ENCODE data around the gene IKBIP.
"Not testable (repeated sequence)": the region's sequence is repeated elsewhere in the genome, so short reads cannot be mapped to it uniquely, and the experiment has no call there.

The IKBIP gene

GRCh38 chr12:98653866-98654493 is 9.4 kb upstream of the IKBIP start:
- no peak for DNase-seq
- Mint-ChIP-seq H3K27ac (no peak overlapping the region), H3K4me1 (peaks cover 17% of the 10 kb centered on the region), H3K9me3 (no peaks in the 10 kb centered on the region), H3K4me3 (no peak overlapping the region), H3K27me3 (no peaks in the 10 kb centered on the region), H3K36me3 (peaks cover 34% of the 10 kb centered on the region)
- CTCF ChIA-PET: interaction anchor here (0.5 to 2.1 kb wide), 8 partner anchors 10 to 142 kb away, joined by 3 to 13 read pairs (median 4); partner anchors contain the start of genes IKBIP and SLC25A3

DNA sequence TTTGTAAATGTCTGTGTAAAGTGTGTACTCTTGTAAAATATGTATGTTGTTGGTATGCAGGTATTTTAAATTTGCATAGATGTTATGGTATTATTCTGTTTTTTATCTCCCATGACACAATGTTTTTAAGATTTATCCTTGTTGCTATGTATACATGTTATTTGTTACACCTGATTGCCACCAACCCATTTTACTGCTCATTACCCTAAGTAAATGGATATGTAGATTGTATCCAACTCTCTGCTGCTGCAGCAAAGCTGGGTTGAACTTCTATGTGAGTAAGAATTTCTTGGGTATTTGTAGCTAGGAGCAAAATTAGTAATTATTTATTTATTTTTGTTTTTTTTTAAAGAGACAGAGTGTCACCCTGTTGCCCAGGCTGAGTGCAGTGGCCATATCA is 6.7 kb upstream of the IKBIP start:
- Mint-ChIP-seq H3K27me3 (no peaks in the 10 kb centered on the region), H3K4me3 (no peak overlapping the region), H3K27ac (no peak overlapping the region), H3K4me1 (peaks cover 27% of the 10 kb centered on the region), H3K9me3 (no peaks in the 10 kb centered on the region), H3K36me3 (peaks cover 29% of the 10 kb centered on the region)
- no peak for DNase-seq
- CTCF ChIA-PET: interaction anchor here (1.0 to 2.6 kb wide), 2 partner anchors 84 to 130 kb away, joined by 3 to 10 read pairs; no protein-coding TSS in a partner anchor

DNA sequence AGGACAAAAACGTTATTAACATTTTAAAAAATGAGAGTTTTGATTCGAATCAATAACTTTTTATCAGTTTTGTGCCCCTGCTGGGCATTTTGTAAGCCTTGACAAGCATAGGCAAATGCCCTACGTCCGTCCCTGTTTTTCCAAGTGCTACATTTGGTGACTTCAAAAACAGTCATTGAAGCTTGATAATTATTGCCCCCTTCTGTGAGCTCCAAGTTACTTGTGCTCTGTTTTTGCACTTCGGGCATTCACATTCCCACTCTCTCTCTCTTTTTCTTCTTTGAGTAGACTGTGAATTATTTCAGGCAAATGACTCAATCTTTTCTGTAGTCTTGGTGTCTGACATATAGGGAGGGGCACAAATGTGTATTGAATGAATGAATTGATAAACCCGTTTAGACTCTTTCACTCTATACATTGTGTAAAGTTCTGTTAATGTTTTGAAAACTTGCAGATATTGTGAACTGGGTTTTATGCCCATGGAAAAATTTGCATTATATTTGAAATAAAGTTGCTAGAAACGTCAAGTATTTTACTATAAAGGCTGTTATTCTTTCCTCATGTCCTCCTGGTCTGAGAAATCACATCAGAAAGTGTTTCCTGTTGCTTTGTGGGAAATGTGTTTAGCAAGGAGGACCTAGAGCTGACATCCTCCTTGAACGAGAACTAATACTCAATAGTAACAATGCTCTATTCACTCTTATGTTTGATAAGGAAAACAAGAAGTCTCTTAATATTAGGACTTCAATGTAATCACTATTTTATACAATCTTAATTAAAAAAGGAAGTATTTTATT is 1.9 kb upstream of the IKBIP start:
- Mint-ChIP-seq H3K27me3 (no peaks in the 10 kb centered on the region), H3K4me1 (peaks cover 44% of the 10 kb centered on the region), H3K4me3 (peak overlapping the region; percentile 98), H3K36me3 (peaks cover 29% of the 10 kb centered on the region), H3K27ac (peak overlapping the region; percentile 24), H3K9me3 (no peaks in the 10 kb centered on the region)
- DNase-seq: no peak
- CTCF ChIA-PET: interaction anchor here (1.2 kb wide), 1 partner anchor 53 kb away, joined by 4 read pairs; the partner anchor contains the start of gene SLC25A3

GRCh38 chr12:98645572-98646067 is 1.0 kb upstream of the IKBIP start:
- Mint-ChIP-seq H3K4me1 (peaks cover 50% of the 10 kb centered on the region), H3K9me3 (no peaks in the 10 kb centered on the region), H3K27me3 (no peaks in the 10 kb centered on the region), H3K36me3 (peaks cover 25% of the 10 kb centered on the region), H3K4me3 (peak overlapping the region; percentile 98), H3K27ac (peak overlapping the region; percentile 89)
- no peak for DNase-seq
- CTCF ChIA-PET: interaction anchor here (1.2 kb wide), 1 partner anchor 52 kb away, joined by 4 read pairs; the partner anchor contains the start of gene SLC25A3

DNA sequence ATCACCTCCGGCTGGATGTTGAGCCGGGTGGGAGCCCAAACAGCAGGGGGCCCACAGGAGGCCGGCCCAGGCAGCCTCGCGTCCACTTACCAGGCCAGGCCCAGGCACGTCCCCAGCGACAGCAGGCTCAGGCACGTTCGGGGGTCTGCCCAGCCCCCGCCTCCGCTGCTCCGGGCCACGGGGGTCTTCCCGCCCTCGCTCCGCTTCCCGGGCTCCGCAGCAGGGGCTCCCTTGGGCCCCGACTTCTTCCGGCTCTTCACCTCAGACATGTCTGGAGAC is 216 bp downstream of the IKBIP start:
- Mint-ChIP-seq H3K9me3 (no peaks in the 10 kb centered on the region), H3K36me3 (peaks cover 17% of the 10 kb centered on the region), H3K27ac (peak overlapping the region; percentile 96), H3K4me1 (peaks cover 51% of the 10 kb centered on the region), H3K4me3 (peak overlapping the region; percentile 98), H3K27me3 (no peaks in the 10 kb centered on the region)
- CTCF ChIA-PET: interaction anchor here (0.6 to 2.2 kb wide), 4 partner anchors 9 to 78 kb away, joined by 3 to 7 read pairs (median 4); no protein-coding TSS in a partner anchor
- no peak for DNase-seq

- DNase-seq, H3K9me3 Mint-ChIP-seq, H3K27ac Mint-ChIP-seq, H3K27me3 Mint-ChIP-seq: not testable (repeated sequence)
- Mint-ChIP-seq H3K4me3 (peak overlapping the region; percentile 98), H3K36me3 (peaks cover 11% of the 10 kb centered on the region), H3K4me1 (peaks cover 48% of the 10 kb centered on the region)
- CTCF ChIA-PET: interaction anchor here (2.2 kb wide), 1 partner anchor 76 kb away, joined by 7 read pairs; no protein-coding TSS in a partner anchor
These were observed 1.8 kb downstream of the IKBIP start for GRCh38 chr12:98642801-98643200.

- no peaks in the 10 kb centered on the region for H3K9me3 Mint-ChIP-seq
- no peak overlapping the region for H3K27ac Mint-ChIP-seq
- peaks cover 29% of the 10 kb centered on the region for H3K4me1 Mint-ChIP-seq
- CTCF ChIA-PET: interaction anchor here (1.1 to 1.7 kb wide), 3 partner anchors 11 to 107 kb away, joined by 3 to 4 read pairs (median 4); no protein-coding TSS in a partner anchor
- H3K36me3 Mint-ChIP-seq: peaks cover 14% of the 10 kb centered on the region
- no peak for DNase-seq
- no peak overlapping the region for H3K4me3 Mint-ChIP-seq
- H3K27me3 Mint-ChIP-seq: no peaks in the 10 kb centered on the region
These were observed 5.1 kb downstream of the IKBIP start for GRCh38 chr12:98639491-98639890.

- H3K4me3 Mint-ChIP-seq: no peak overlapping the region
- no peak overlapping the region for H3K27ac Mint-ChIP-seq
- CTCF ChIA-PET: no interaction called here
- H3K27me3 Mint-ChIP-seq: no peaks in the 10 kb centered on the region
- peaks cover 20% of the 10 kb centered on the region for H3K36me3 Mint-ChIP-seq
- DNase-seq: no peak
- peaks cover 19% of the 10 kb centered on the region for H3K4me1 Mint-ChIP-seq
- no peaks in the 10 kb centered on the region for H3K9me3 Mint-ChIP-seq
These were observed 6.6 kb downstream of the IKBIP start for GRCh38 chr12:98638009-98638408.

GRCh38 chr12:98637068-98637467 is 7.5 kb downstream of the IKBIP start:
- H3K27me3 Mint-ChIP-seq: no peaks in the 10 kb centered on the region
- no peaks in the 10 kb centered on the region for H3K9me3 Mint-ChIP-seq
- H3K36me3 Mint-ChIP-seq: peaks cover 23% of the 10 kb centered on the region
- CTCF ChIA-PET: no interaction called here
- no peak overlapping the region for H3K27ac Mint-ChIP-seq
- DNase-seq: no peak
- H3K4me3 Mint-ChIP-seq: no peak overlapping the region
- H3K4me1 Mint-ChIP-seq: peaks cover 12% of the 10 kb centered on the region

- no peak for DNase-seq
- H3K27me3 Mint-ChIP-seq: no peaks in the 10 kb centered on the region
- no peak overlapping the region for H3K4me3 Mint-ChIP-seq
- peaks cover 20% of the 10 kb centered on the region for H3K36me3 Mint-ChIP-seq
- H3K27ac Mint-ChIP-seq: no peak overlapping the region
- no peaks in the 10 kb centered on the region for H3K9me3 Mint-ChIP-seq
- CTCF ChIA-PET: no interaction called here
- H3K4me1 Mint-ChIP-seq: peaks cover 4% of the 10 kb centered on the region
These were observed 8.8 kb downstream of the IKBIP start for GRCh38 chr12:98635657-98636323.

- Mint-ChIP-seq H3K9me3 (no peaks in the 10 kb centered on the region), H3K27me3 (no peaks in the 10 kb centered on the region), H3K36me3 (peaks cover 1% of the 10 kb centered on the region), H3K27ac (no peak overlapping the region), H3K4me3 (no peak overlapping the region), H3K4me1 (no peaks in the 10 kb centered on the region)
- DNase-seq: no peak
- CTCF ChIA-PET: interaction anchor here (0.7 to 0.8 kb wide), 2 partner anchors 24 to 432 kb away, joined by 3 read pairs; no protein-coding TSS in a partner anchor
These were observed 25.6 kb downstream of the IKBIP start for GRCh38 chr12:98618952-98619351.

- Mint-ChIP-seq H3K27me3 (no peaks in the 10 kb centered on the region), H3K27ac (peak overlapping the region; percentile 68), H3K36me3 (no peaks in the 10 kb centered on the region), H3K4me1 (peaks cover 3% of the 10 kb centered on the region), H3K9me3 (no peaks in the 10 kb centered on the region), H3K4me3 (no peak overlapping the region)
- CTCF ChIA-PET: no interaction called here
- DNase-seq: no peak
These were observed 31.8 kb downstream of the IKBIP start for GRCh38 chr12:98612696-98613334.

DNA sequence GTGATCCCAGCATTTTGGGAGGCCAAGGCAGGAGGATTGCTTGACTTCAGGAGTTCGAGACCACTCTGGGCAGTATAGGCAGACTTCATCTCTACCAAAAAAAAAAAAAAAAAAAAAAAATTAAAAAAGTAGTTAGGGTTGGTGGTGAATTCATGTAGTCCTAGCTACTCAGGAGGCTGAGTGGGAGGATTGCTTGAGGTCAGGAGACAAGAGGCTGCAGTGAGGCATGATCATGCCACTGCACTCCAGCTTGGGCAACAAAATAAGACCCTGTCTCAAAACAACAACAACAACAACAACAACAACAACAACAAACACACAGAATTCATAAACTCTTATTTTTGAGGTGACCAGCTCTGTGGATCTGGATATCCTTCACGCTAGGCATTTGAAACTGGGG is 34.0 kb downstream of the IKBIP start:
- Mint-ChIP-seq H3K4me1 (peaks cover 12% of the 10 kb centered on the region), H3K4me3 (no peak overlapping the region), H3K9me3 (no peaks in the 10 kb centered on the region), H3K36me3 (no peaks in the 10 kb centered on the region), H3K27me3 (no peaks in the 10 kb centered on the region), H3K27ac (no peak overlapping the region)
- DNase-seq: no peak
- CTCF ChIA-PET: no interaction called here

Measured in activated naive CD4-positive, alpha-beta T cell treated with anti-CD3 and anti-CD28 coated beads, Interleukin-2, amount 10 ng/mL, durations not matched to agents 7 days and 5 days (primary cell).